ENCODE results near the gene AUTS2.

GRCh38 chr7:70676243-70676642 is 1078.0 kb downstream of the AUTS2 start:
- TF ChIP-seq CTCF (IDR thresholded peaks at IDR 0.05) (no peak), POLR2A (IDR thresholded peaks at IDR 0.05) (no peak)
